ES-I3 (cell line): ENCODE results near the gene ADAP1.
A peak's percentile ranks its signal among the peaks of the same experiment; 100 is the strongest.
"Not testable (repeated sequence)": the region's sequence is repeated elsewhere in the genome, so short reads cannot be mapped to it uniquely, and the experiment has no call there.

Experiments
- H3K36me3 ChIP-seq: 2 replicates; pipeline ENCODE4 v1.6.1; 2013; ENCODE audit warnings: mild to moderate bottlenecking, low read length, control low read depth, moderate library complexity; ENCODE audit not compliant: insufficient read depth
- H3K4me1 ChIP-seq: 2 replicates; pipeline ENCODE4 v1.6.1; 2013; ENCODE audit warnings: mild to moderate bottlenecking, control low read depth, low read length; ENCODE audit not compliant: insufficient read depth
- H3K9ac ChIP-seq: 2 replicates; pipeline ENCODE4 v1.6.1; 2013; ENCODE audit warnings: low read depth, mild to moderate bottlenecking, low read length, moderate library complexity
- H3K9me3 ChIP-seq: 2 replicates; pipeline ENCODE4 v1.6.1; 2013; ENCODE audit warnings: mild to moderate bottlenecking, low read length, moderate library complexity; ENCODE audit not compliant: control insufficient read depth, insufficient read depth

The ADAP1 gene

GRCh38 chr7:954330-955238 lies at the start of gene ADAP1:
Gene ADAP1, minus strand, starts transcription at chr7:954680. Its CDS starts 203 bp downstream, at chr7:954477.
- Histone ChIP-seq H3K9ac (peak within 1 kb of the TSS; percentile 44; the same call in 1 of the 2 replicates), H3K36me3 (no peaks in the 10 kb centered on the region), H3K4me1 (peaks cover 4% of the 10 kb centered on the region; the same call in 1 of the 2 replicates), H3K9me3 (no peaks in the 10 kb centered on the region)

DNA sequence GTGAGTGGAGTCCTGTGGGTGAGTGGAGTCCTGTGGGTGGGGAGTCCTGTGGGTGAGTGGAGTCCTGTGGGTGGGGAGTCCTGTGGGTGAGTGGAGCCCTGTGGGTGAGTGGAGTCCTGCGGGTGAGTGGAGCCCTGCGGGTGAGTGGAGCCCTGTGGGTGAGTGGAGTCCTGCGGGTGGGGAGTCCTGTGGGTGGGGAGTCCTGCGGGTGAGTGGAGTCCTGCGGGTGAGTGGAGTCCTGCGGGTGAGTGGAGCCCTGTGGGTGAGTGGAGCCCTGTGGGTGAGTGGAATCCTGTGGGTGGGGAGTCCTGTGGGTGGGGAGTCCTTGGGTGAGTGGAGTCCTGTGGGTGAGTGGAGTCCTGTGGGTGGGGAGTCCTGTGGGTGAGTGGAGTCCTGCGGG lies 48.0 kb upstream of the ADAP1 start:
- not testable (repeated sequence) for H3K36me3 ChIP-seq, H3K9ac ChIP-seq, H3K9me3 ChIP-seq, H3K4me1 ChIP-seq

DNA sequence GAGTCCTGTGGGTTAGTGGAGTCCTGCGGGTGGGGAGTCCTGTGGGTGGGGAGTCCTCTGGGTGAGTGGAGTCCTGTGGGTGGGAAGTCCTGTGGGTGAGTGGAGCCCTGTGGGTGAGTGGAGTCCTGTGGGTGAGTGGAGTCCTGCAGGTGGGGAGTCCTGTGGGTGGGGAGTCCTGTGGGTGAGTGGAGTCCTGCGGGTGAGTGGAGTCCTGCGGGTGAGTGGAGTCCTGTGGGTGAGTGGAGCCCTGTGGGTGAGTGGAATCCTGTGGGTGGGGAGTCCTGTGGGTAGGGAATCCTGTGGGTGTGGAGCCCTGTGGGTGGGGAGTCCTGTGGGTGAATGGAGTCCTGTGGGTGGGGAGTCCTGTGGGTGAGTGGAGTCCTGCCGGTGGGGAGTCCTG lies 47.5 kb upstream of the ADAP1 start:
- not testable (repeated sequence) for H3K9ac ChIP-seq, H3K36me3 ChIP-seq, H3K4me1 ChIP-seq, H3K9me3 ChIP-seq

DNA sequence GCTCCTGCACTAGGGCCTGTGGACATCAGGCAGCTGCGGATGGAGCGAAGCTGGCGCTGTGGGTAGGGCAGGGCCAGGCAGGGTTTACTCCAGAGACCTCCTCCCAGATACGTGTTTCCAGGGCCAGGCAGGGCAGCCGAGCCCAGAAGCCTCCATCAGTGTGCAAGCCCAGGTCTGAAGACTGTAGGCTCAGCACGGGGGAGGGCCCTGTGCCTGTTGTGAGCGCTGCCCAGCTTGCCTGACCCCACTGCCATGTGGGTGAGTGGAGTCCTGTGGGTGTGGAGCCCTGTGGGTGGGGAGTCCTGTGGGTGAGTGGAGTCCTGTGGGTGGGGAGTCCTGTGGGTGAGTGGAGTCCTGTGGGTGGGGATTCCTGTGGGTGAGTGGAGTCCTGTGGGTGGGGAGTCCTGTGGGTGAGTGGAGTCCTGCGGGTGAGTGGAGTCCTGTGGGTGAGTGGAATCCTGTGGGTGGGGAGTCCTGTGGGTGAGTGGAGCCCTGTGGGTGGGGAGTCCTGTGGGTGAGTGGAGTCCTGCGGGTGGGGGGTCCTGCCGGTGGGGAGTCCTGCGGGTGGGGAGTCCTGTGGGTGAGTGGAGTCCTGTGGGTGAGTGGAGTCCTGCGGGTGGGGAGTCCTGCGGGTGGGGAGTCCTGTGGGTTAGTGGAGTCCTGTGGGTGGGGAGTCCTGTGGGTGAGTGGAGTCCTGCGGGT lies 46.7 kb upstream of the ADAP1 start:
- not testable (repeated sequence) for H3K9ac ChIP-seq, H3K4me1 ChIP-seq, H3K9me3 ChIP-seq, H3K36me3 ChIP-seq

- H3K9ac ChIP-seq = no peak overlapping the region
These were observed 45.8 kb upstream of the ADAP1 start for GRCh38 chr7:999941-1000935.

DNA sequence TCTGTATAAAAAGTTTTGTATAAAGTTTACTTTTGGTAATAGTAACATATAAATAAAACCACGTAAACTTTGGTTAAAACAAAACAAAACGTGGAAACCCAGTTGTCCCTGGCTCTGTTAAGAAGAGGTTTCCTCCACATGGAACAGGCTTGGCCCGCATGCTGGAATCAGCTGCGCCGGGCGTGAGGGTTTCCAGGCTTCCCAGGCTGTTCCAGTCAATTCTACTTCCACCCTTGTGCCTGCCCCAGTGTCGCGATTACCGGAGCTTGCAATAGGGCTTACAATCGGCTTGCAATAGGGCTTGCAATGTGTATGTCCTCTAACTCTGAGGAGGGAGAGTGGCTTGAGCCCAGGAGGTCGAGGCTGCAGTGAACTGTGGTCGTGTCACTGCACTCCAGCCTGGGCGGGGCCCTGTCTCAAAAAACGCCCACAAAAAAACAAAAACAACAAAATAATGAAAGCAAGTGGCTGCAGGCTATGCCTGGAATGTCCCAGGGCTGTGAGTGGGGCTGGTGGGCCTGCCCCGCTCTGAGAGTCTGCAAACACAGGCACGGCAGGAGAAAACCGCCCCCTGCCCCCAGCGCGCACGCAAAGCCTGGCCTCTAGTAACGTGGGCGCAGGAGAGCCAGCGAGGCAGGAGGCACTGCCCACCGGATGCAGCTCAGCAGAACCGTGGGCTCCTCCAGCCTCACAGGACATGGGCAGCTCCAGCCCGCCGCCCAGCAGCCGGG lies 44.8 kb upstream of the ADAP1 start:
- no peak overlapping the region for H3K9ac ChIP-seq
- H3K9me3 ChIP-seq = no peaks in the 10 kb centered on the region
- H3K4me1 ChIP-seq = peaks cover 4% of the 10 kb centered on the region; the same call in 1 of the 2 replicates
- H3K36me3 ChIP-seq = peaks cover 4% of the 10 kb centered on the region; the same call in 1 of the 2 replicates

More at GRCh38 chr7:999941-1000935, 45.8 kb upstream of the ADAP1 start:
- Histone ChIP-seq H3K36me3 (peaks cover 4% of the 10 kb centered on the region; the same call in 1 of the 2 replicates), H3K4me1 (peaks cover 4% of the 10 kb centered on the region; the same call in 1 of the 2 replicates), H3K9me3 (no peaks in the 10 kb centered on the region)

- no peaks in the 10 kb centered on the region for H3K9me3 ChIP-seq
- peaks cover 4% of the 10 kb centered on the region; the same call in 1 of the 2 replicates for H3K36me3 ChIP-seq
- H3K4me1 ChIP-seq = peaks cover 7% of the 10 kb centered on the region; the same call in 1 of the 2 replicates
- H3K9ac ChIP-seq = no peak overlapping the region
These were observed 43.2 kb upstream of the ADAP1 start for GRCh38 chr7:997404-998395.

DNA sequence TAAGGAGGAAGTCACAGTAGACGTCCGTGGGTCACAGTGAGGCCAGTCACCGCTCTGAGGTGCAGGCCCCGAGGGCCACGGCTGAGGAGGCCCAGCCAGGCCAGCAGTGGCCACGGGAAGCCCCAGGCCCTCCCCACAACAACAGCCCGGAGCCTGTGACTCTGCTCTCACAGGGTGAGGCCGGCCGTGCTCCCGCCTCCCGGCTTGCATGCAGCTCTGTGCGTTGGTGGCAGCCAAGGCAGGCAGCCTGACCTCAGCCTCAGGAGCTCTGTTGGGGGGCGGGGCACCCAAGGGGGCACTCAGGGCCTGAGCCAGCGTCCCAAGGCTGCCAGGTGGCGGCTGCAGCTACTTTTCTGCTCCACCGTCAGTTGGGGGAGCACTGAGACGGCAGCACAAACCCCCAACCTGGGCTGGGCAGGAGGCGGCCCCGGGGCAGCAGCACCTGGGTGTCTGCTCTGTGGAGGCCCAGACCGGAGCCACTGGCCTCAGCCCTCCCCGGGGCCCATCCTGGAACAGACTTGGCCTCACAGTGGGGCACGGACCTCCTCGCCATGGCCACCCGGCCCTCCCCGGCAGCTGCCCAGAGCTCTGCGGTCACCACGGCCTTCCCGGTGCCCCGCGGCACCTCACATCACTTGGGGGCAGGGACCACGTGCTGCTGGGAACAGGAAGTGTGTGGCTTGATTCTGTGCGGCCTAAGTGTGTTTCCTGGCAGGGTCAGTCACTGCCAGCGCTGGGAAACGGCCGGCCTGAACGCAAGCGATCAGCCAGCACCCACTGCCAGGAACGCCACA lies 41.8 kb upstream of the ADAP1 start:
- Histone ChIP-seq H3K9me3 (no peaks in the 10 kb centered on the region), H3K36me3 (peaks cover 4% of the 10 kb centered on the region; the same call in 1 of the 2 replicates), H3K9ac (no peak overlapping the region), H3K4me1 (peaks cover 7% of the 10 kb centered on the region; the same call in 1 of the 2 replicates)

DNA sequence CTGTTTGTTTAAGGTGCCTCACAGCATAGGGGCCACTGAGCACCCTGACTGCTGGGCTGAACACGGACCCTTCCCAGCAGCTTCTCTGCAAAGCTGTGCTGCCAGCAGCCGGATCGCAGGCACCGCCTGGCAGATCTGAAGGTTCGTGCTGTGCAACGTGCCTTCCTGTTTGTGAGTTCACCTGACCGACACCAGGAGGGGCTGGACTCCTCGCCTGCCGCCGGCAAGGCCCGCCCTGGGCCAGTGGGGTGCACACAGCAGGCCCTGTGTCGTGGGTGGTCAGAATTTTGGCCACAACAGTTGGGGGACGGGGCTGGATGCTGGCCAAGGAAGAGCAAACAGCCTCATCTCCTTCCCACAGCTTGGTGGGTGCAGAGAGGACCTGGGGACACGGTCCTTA lies 41.1 kb upstream of the ADAP1 start:
- Histone ChIP-seq H3K4me1 (peaks cover 7% of the 10 kb centered on the region; the same call in 1 of the 2 replicates), H3K9me3 (no peaks in the 10 kb centered on the region), H3K36me3 (peaks cover 4% of the 10 kb centered on the region; the same call in 1 of the 2 replicates), H3K9ac (no peak overlapping the region)

GRCh38 chr7:994592-995308 lies 40.3 kb upstream of the ADAP1 start:
- peaks cover 4% of the 10 kb centered on the region; the same call in 1 of the 2 replicates for H3K36me3 ChIP-seq
- no peaks in the 10 kb centered on the region for H3K9me3 ChIP-seq
- no peak overlapping the region for H3K9ac ChIP-seq
- H3K4me1 ChIP-seq = peaks cover 5% of the 10 kb centered on the region; the same call in 1 of the 2 replicates
